ENCODE data around the gene EFNB1. TPM values are rescaled to one million over a fixed set of nuclear protein-coding genes. Genes with fewer than 3 reads are reported as not detected.

The EFNB1 gene
- total RNA-seq, 1 donor from 2014 or later = 17.2 TPM

DNA sequence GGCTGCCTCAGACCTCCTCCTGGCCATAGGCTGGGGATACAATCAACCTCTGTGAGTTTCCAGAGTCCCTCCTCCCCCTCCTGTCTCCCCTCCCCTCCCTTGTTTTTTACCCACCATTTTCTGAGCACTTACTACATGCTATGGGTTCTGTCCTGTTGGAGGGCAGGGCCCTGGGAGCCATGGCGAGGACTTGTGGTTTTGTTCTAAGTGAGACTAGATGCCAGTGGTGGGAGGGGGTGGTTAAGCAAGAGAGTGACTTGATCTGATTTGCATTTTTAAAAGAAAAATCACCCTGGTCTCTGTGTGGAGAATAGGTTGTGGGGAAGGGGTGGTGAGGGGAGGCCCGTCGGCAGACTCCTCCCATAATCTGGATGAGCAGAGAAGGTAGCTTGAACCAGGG is 39.5 kb downstream of the EFNB1 start:
- no peak overlapping the region for H3K27ac Mint-ChIP-seq (ENCODE audit: unreplicated experiment)
- no peaks in the 10 kb centered on the region for H3K9me3 Mint-ChIP-seq (ENCODE audit: unreplicated experiment)
- no peaks in the 10 kb centered on the region for H3K36me3 Mint-ChIP-seq (ENCODE audit: unreplicated experiment)
- no peak for DNase-seq (ENCODE audit: extremely low spot score, unreplicated experiment)
- H3K4me1 Mint-ChIP-seq (ENCODE audit: unreplicated experiment) = peaks cover 6% of the 10 kb centered on the region
- no peak overlapping the region for H3K4me3 Mint-ChIP-seq (ENCODE audit: unreplicated experiment)
- H3K27me3 Mint-ChIP-seq (ENCODE audit: unreplicated experiment) = no peaks in the 10 kb centered on the region
- TF ChIP-seq CTCF (IDR thresholded peaks at IDR 0.05) = no peak

DNA sequence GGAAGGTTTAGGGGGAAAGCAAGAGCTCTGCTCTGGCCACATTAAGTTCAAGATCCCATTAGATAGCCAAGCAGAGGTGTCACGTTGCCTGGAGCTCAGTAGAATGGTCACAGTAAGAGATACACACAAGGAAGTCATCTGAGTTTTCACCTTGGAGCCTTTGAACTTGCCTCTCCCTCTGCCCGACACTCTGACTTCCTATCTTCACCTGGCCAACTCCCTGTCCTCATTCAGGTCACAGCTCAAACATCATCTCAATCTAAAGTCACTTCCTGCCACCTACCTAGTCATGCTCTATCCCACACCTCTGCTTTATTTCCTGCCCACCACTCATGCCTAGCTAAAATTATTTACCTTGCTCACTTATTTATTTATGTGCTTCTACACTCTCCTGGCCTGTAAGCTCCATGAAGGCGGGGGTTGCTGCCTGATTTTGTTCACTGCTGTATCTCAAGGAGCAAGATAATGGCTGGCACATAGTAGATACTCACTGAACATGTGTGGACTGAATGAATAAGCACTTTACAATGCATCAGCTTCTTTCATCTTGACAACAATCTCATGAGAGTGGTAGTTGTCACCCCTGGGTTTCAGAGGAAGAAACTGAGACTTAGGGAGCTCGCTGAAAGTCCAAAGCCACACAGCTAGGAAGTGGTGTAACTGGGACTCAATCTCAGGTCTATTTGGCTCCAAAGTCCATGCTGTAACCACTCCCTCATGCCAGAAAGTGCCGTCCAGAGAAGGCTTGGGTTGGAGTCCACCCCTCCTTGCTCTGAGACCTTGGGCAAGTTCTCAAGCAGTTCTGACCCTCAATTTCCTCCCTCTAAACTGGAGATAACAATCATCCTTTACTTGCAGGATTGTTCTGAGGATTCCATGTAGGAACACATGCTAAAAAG is 40.3 kb downstream of the EFNB1 start:
- Mint-ChIP-seq H3K4me3 (ENCODE audit: unreplicated experiment) (no peak overlapping the region), H3K27ac (ENCODE audit: unreplicated experiment) (no peak overlapping the region), H3K36me3 (ENCODE audit: unreplicated experiment) (no peaks in the 10 kb centered on the region), H3K9me3 (ENCODE audit: unreplicated experiment) (no peaks in the 10 kb centered on the region), H3K27me3 (ENCODE audit: unreplicated experiment) (no peaks in the 10 kb centered on the region), H3K4me1 (ENCODE audit: unreplicated experiment) (peaks cover 6% of the 10 kb centered on the region)
- TF ChIP-seq CTCF (IDR thresholded peaks at IDR 0.05) = no peak
- no peak for DNase-seq (ENCODE audit: extremely low spot score, unreplicated experiment)

- Mint-ChIP-seq H3K36me3 (ENCODE audit: unreplicated experiment) (no peaks in the 10 kb centered on the region), H3K4me3 (ENCODE audit: unreplicated experiment) (no peak overlapping the region), H3K27me3 (ENCODE audit: unreplicated experiment) (no peaks in the 10 kb centered on the region), H3K9me3 (ENCODE audit: unreplicated experiment) (no peaks in the 10 kb centered on the region), H3K27ac (ENCODE audit: unreplicated experiment) (no peak overlapping the region), H3K4me1 (ENCODE audit: unreplicated experiment) (peaks cover 6% of the 10 kb centered on the region)
- TF ChIP-seq CTCF (IDR thresholded peaks at IDR 0.05) = no peak
- no peak for DNase-seq (ENCODE audit: extremely low spot score, unreplicated experiment)
Observed at GRCh38 chrX:68870357-68870756, 41.5 kb downstream of the EFNB1 start.

- H3K4me3 Mint-ChIP-seq (ENCODE audit: unreplicated experiment) = no peak overlapping the region
- no peaks in the 10 kb centered on the region for H3K27me3 Mint-ChIP-seq (ENCODE audit: unreplicated experiment)
- H3K27ac Mint-ChIP-seq (ENCODE audit: unreplicated experiment) = no peak overlapping the region
- no peak for DNase-seq (ENCODE audit: extremely low spot score, unreplicated experiment)
- no peaks in the 10 kb centered on the region for H3K36me3 Mint-ChIP-seq (ENCODE audit: unreplicated experiment)
- H3K9me3 Mint-ChIP-seq (ENCODE audit: unreplicated experiment) = no peaks in the 10 kb centered on the region
- H3K4me1 Mint-ChIP-seq (ENCODE audit: unreplicated experiment) = peaks cover 6% of the 10 kb centered on the region
- no peak for TF ChIP-seq CTCF (IDR thresholded peaks at IDR 0.05)
Observed at GRCh38 chrX:68872171-68872570, 43.4 kb downstream of the EFNB1 start.

DNA sequence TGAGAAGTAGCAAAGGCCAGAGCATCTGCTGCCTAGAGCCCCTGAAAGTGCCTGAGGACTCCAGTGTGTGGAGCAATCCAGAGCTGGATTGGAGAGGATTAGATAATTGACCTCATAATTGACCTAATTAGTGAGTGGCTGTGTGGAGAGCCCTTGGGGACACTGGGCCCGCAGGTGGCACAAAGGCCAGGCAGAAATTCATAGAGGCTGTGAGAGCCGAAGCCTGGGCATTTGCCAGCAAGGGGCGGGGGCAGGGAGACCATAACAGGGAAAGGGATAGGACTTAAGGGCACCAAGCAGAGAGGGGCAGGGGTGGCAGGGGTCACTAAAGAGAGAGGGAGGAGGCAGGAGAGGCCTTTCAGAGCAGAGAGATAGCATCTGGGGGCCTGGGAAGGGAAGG is 45.3 kb downstream of the EFNB1 start:
- no peak for DNase-seq (ENCODE audit: extremely low spot score, unreplicated experiment)
- H3K4me1 Mint-ChIP-seq (ENCODE audit: unreplicated experiment) = no peaks in the 10 kb centered on the region
- H3K27me3 Mint-ChIP-seq (ENCODE audit: unreplicated experiment) = no peaks in the 10 kb centered on the region
- TF ChIP-seq CTCF (IDR thresholded peaks at IDR 0.05) = no peak
- no peaks in the 10 kb centered on the region for H3K9me3 Mint-ChIP-seq (ENCODE audit: unreplicated experiment)
- H3K36me3 Mint-ChIP-seq (ENCODE audit: unreplicated experiment) = no peaks in the 10 kb centered on the region
- no peak overlapping the region for H3K27ac Mint-ChIP-seq (ENCODE audit: unreplicated experiment)
- H3K4me3 Mint-ChIP-seq (ENCODE audit: unreplicated experiment) = no peak overlapping the region

All from osteocyte (in vitro differentiated cells).